GM19099 (cell line): Measurements from ENCODE around the gene ZNF775.

ENCODE experiments used
- POLR2A ChIP-seq: IDR thresholded peaks from 3 replicates; pipeline ENCODE4 v1.6.1; 2011; ENCODE audit warnings: low read depth; ENCODE audit not compliant: insufficient read length; ENCODE audit errors: extremely low read depth

The ZNF775 gene

GRCh38 chr7:150420242-150420641 lies 41.1 kb downstream of the ZNF775 start:
- TF ChIP-seq POLR2A: no peak

- TF ChIP-seq POLR2A: no peak
Measured at GRCh38 chr7:150420987-150421674, 42.0 kb downstream of the ZNF775 start.

GRCh38 chr7:150421831-150422230 lies 42.7 kb downstream of the ZNF775 start:
- no peak for TF ChIP-seq POLR2A

- no peak for TF ChIP-seq POLR2A
Measured at GRCh38 chr7:150425670-150426069, 46.5 kb downstream of the ZNF775 start.

- TF ChIP-seq POLR2A: peak; percentile 23
Measured at GRCh38 chr7:150428671-150429451, 49.7 kb downstream of the ZNF775 start.

GRCh38 chr7:150429699-150430098 lies 50.6 kb downstream of the ZNF775 start:
- no peak for TF ChIP-seq POLR2A

GRCh38 chr7:150430465-150431085 lies 51.4 kb downstream of the ZNF775 start:
- TF ChIP-seq POLR2A: no peak

- no peak for TF ChIP-seq POLR2A
Measured at GRCh38 chr7:150431839-150432658, 52.9 kb downstream of the ZNF775 start.

GRCh38 chr7:150432915-150433892 lies 54.1 kb downstream of the ZNF775 start:
- peak; percentile 63 for TF ChIP-seq POLR2A

GRCh38 chr7:150434240-150434639 lies 55.1 kb downstream of the ZNF775 start:
- TF ChIP-seq POLR2A: no peak

- no peak for TF ChIP-seq POLR2A
Measured at GRCh38 chr7:150435047-150435389, 55.9 kb downstream of the ZNF775 start.

- peak; percentile 44 for TF ChIP-seq POLR2A
Measured at GRCh38 chr7:150435390-150436073, 56.4 kb downstream of the ZNF775 start.

GRCh38 chr7:150439967-150440366 lies 60.8 kb downstream of the ZNF775 start:
- no peak for TF ChIP-seq POLR2A
